Measurements from ENCODE around the gene DCDC2C. TPM values are rescaled to one million over a fixed set of nuclear protein-coding genes. Genes with fewer than 3 reads are reported as not detected.

The DCDC2C gene
- total RNA-seq, 2 experiments from 2014 or later: not detected

GRCh38 chr2:3738454-3738853 is 35.1 kb downstream of the DCDC2C start:
- ChIA-PET CTCF (interaction anchor here (0.6 kb wide), 1 partner anchor 10 kb away, joined by 4 read pairs; no protein-coding TSS in a partner anchor), POLR2A (no interaction called here)
- Mint-ChIP-seq H3K4me1 (no peaks in the 10 kb centered on the region), H3K4me3 (no peak overlapping the region), H3K36me3 (ENCODE audit: low read depth) (no peaks in the 10 kb centered on the region), H3K27ac (no peak overlapping the region), H3K27me3 (peaks cover 11% of the 10 kb centered on the region), H3K9me3 (ENCODE audit: low read depth) (no peaks in the 10 kb centered on the region)
- DNase-seq: peak; percentile 49
- intact Hi-C loops (cut with DNase I, micrococcal nuclease): loop anchor here in 1 of 2 experiments (2.0 kb wide), 1 partner anchor 42 kb away; no protein-coding TSS in a partner anchor
- ATAC-seq: no peak

DNA sequence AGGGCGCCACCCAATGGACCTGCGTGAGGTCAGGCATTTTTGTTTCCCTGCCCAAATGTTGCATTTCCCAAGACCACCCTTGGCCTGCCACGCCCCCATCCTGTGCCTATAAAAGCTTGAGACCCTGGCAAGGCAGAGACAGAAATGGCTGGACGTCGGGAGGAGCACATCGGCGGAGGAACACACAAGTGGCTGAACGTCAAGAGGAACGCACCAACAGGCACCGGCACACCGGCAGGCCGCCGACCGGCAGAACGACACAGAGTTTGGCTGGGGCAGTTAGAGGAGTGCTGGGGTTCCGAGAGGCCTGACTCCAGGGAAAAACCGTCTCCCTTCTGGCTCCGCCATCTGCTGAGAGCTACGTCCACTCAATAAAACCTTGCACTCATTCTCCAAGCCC is 35.9 kb downstream of the DCDC2C start:
- DNase-seq: no peak
- Mint-ChIP-seq H3K4me3 (no peak overlapping the region), H3K4me1 (no peaks in the 10 kb centered on the region), H3K9me3 (ENCODE audit: low read depth) (no peaks in the 10 kb centered on the region), H3K27ac (no peak overlapping the region), H3K27me3 (peaks cover 8% of the 10 kb centered on the region), H3K36me3 (ENCODE audit: low read depth) (no peaks in the 10 kb centered on the region)
- ATAC-seq: no peak
- ChIA-PET CTCF (no interaction called here), POLR2A (no interaction called here)
- intact Hi-C loops (cut with DNase I, micrococcal nuclease): loop anchor here in 1 of 2 experiments (2.0 kb wide), 1 partner anchor 41 kb away; no protein-coding TSS in a partner anchor

GRCh38 chr2:3741396-3741795 is 38.0 kb downstream of the DCDC2C start:
- Mint-ChIP-seq H3K9me3 (ENCODE audit: low read depth) (no peaks in the 10 kb centered on the region), H3K4me3 (no peak overlapping the region), H3K36me3 (ENCODE audit: low read depth) (no peaks in the 10 kb centered on the region), H3K4me1 (no peaks in the 10 kb centered on the region), H3K27me3 (peaks cover 3% of the 10 kb centered on the region), H3K27ac (no peak overlapping the region)
- ChIA-PET CTCF (no interaction called here), POLR2A (no interaction called here)
- intact Hi-C loops (cut with DNase I, micrococcal nuclease): no loop called here
- no peak for DNase-seq
- no peak for ATAC-seq

- H3K27ac Mint-ChIP-seq: no peak overlapping the region
- H3K4me3 Mint-ChIP-seq: no peak overlapping the region
- intact Hi-C loops (cut with DNase I, micrococcal nuclease): no loop called here
- DNase-seq (no peak), ATAC-seq (no peak)
- ChIA-PET CTCF (interaction anchor here (1.3 kb wide), 1 partner anchor 14 kb away, joined by 7 read pairs; no protein-coding TSS in a partner anchor), POLR2A (no interaction called here)
- peaks cover 3% of the 10 kb centered on the region for H3K27me3 Mint-ChIP-seq
- no peaks in the 10 kb centered on the region for H3K9me3 Mint-ChIP-seq (ENCODE audit: low read depth)
- no peaks in the 10 kb centered on the region for H3K36me3 Mint-ChIP-seq (ENCODE audit: low read depth)
- H3K4me1 Mint-ChIP-seq: no peaks in the 10 kb centered on the region
Observed at GRCh38 chr2:3741867-3742602, 38.7 kb downstream of the DCDC2C start.

DNA sequence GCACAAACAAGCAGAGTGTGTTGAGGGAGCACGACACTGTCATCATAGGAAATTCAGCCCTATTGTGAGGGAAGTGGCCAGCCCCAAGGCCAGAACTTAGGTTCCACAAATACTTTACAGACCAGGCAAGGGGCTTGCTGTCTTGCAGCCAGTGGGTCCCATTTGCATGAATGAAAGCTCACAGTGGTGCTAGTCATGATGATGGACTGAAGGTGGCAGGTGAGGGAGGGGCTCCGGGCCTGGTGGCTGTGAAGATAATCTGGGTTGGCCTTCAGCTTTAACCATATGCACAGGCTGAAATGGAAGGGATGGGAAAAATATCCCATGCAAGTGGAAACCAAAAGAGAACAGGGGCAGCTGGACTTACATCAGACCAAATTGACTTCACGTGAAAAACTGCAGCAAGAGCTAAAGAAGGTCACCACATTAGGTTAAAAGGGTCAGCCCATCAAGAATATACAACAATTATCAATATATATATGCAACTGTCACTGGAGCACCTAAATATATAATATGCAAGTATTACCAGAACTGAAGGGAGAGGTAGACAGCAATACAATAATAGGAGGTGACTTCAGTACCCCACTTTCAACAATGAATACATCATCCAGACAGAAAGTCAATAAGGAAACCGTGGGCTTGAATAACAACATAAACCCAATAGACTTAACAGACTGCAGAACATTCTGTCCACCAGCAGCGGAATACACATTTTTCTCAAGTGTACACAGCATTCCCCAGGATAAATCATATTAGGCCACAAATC is 39.6 kb downstream of the DCDC2C start:
- no peak for ATAC-seq

GRCh38 chr2:3743951-3744555 is 40.7 kb downstream of the DCDC2C start:
- intact Hi-C loops (cut with DNase I, micrococcal nuclease): no loop called here
- Mint-ChIP-seq H3K27ac (no peak overlapping the region), H3K36me3 (ENCODE audit: low read depth) (no peaks in the 10 kb centered on the region), H3K4me3 (no peak overlapping the region), H3K27me3 (peaks cover 8% of the 10 kb centered on the region), H3K9me3 (ENCODE audit: low read depth) (no peaks in the 10 kb centered on the region), H3K4me1 (no peaks in the 10 kb centered on the region)
- CTCF ChIA-PET: interaction anchor here (1.0 kb wide), 1 partner anchor 16 kb away, joined by 3 read pairs; no protein-coding TSS in a partner anchor
- ATAC-seq (no peak), DNase-seq (no peak)
- POLR2A ChIA-PET: no interaction called here

More for the DNA sequence above, 39.6 kb downstream of the DCDC2C start:
- Mint-ChIP-seq H3K4me1 (no peaks in the 10 kb centered on the region), H3K9me3 (ENCODE audit: low read depth) (no peaks in the 10 kb centered on the region), H3K36me3 (ENCODE audit: low read depth) (no peaks in the 10 kb centered on the region), H3K27me3 (peaks cover 8% of the 10 kb centered on the region), H3K27ac (no peak overlapping the region), H3K4me3 (no peak overlapping the region)
- POLR2A ChIA-PET: no interaction called here
- no peak for DNase-seq
- CTCF ChIA-PET: interaction anchor here (0.7 to 1.3 kb wide), 2 partner anchors 15 to 132 kb away, joined by 3 to 7 read pairs; no protein-coding TSS in a partner anchor
- intact Hi-C loops (cut with DNase I, micrococcal nuclease): no loop called here

- DNase-seq: no peak
- no peaks in the 10 kb centered on the region for H3K4me1 Mint-ChIP-seq
- intact Hi-C loops (cut with DNase I, micrococcal nuclease): no loop called here
- H3K9me3 Mint-ChIP-seq (ENCODE audit: low read depth): no peaks in the 10 kb centered on the region
- peaks cover 10% of the 10 kb centered on the region for H3K27me3 Mint-ChIP-seq
- no peaks in the 10 kb centered on the region for H3K36me3 Mint-ChIP-seq (ENCODE audit: low read depth)
- H3K4me3 Mint-ChIP-seq: no peak overlapping the region
- no peak for ATAC-seq
- CTCF ChIA-PET: interaction anchor here (1.0 kb wide), 1 partner anchor 18 kb away, joined by 3 read pairs; no protein-coding TSS in a partner anchor
- no peak overlapping the region for H3K27ac Mint-ChIP-seq
- POLR2A ChIA-PET: no interaction called here
Observed at GRCh38 chr2:3745920-3746319, 42.5 kb downstream of the DCDC2C start.

GRCh38 chr2:3747032-3747654 is 43.8 kb downstream of the DCDC2C start:
- H3K4me1 Mint-ChIP-seq: no peaks in the 10 kb centered on the region
- ChIA-PET POLR2A (no interaction called here), CTCF (no interaction called here)
- DNase-seq: no peak
- H3K36me3 Mint-ChIP-seq (ENCODE audit: low read depth): no peaks in the 10 kb centered on the region
- H3K27me3 Mint-ChIP-seq: peaks cover 10% of the 10 kb centered on the region
- no peak for ATAC-seq
- H3K27ac Mint-ChIP-seq: no peak overlapping the region
- no peak overlapping the region for H3K4me3 Mint-ChIP-seq
- intact Hi-C loops (cut with DNase I, micrococcal nuclease): no loop called here
- no peaks in the 10 kb centered on the region for H3K9me3 Mint-ChIP-seq (ENCODE audit: low read depth)

- no peak overlapping the region for H3K4me3 Mint-ChIP-seq
- H3K27me3 Mint-ChIP-seq: peaks cover 10% of the 10 kb centered on the region
- DNase-seq (no peak), ATAC-seq (no peak)
- no peak overlapping the region for H3K27ac Mint-ChIP-seq
- H3K9me3 Mint-ChIP-seq (ENCODE audit: low read depth): no peaks in the 10 kb centered on the region
- intact Hi-C loops (cut with DNase I, micrococcal nuclease): no loop called here
- H3K36me3 Mint-ChIP-seq (ENCODE audit: low read depth): no peaks in the 10 kb centered on the region
- no peaks in the 10 kb centered on the region for H3K4me1 Mint-ChIP-seq
- ChIA-PET POLR2A (no interaction called here), CTCF (no interaction called here)
Observed at GRCh38 chr2:3747826-3748225, 44.5 kb downstream of the DCDC2C start.

GRCh38 chr2:3749201-3749600 is 45.8 kb downstream of the DCDC2C start:
- POLR2A ChIA-PET: no interaction called here
- ATAC-seq (no peak), DNase-seq (no peak)
- H3K27me3 Mint-ChIP-seq: peaks cover 7% of the 10 kb centered on the region
- CTCF ChIA-PET: interaction anchor here (0.8 to 0.9 kb wide), 2 partner anchors 21 to 32 kb away, joined by 3 read pairs; no protein-coding TSS in a partner anchor
- no peaks in the 10 kb centered on the region for H3K36me3 Mint-ChIP-seq (ENCODE audit: low read depth)
- intact Hi-C loops (cut with DNase I, micrococcal nuclease): no loop called here
- H3K27ac Mint-ChIP-seq: no peak overlapping the region
- no peaks in the 10 kb centered on the region for H3K4me1 Mint-ChIP-seq
- H3K4me3 Mint-ChIP-seq: no peak overlapping the region
- no peaks in the 10 kb centered on the region for H3K9me3 Mint-ChIP-seq (ENCODE audit: low read depth)

DNA sequence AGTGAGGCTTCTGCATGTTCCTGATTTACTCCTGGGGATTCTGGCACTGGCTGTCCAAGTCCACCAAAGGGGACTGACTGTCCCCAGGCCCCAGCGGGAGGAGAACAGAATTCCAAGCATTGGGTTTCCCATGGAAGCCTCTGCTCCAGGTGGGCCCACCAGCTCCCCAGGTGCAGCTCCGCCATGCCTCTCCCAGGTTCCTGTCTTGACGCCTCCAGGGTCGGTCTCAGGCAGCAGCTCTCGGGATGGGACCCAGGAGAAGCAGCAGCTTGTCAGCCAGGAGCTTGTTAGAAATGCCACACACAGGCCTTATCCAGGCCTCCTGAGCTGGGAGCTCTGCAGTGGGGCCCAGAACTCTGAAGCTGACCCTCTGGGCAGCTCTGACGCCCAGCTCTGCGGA is 47.9 kb downstream of the DCDC2C start:
- ATAC-seq (no peak), DNase-seq (no peak)
- Mint-ChIP-seq H3K27ac (no peak overlapping the region), H3K36me3 (ENCODE audit: low read depth) (no peaks in the 10 kb centered on the region), H3K27me3 (peaks cover 7% of the 10 kb centered on the region), H3K4me1 (no peaks in the 10 kb centered on the region), H3K4me3 (no peak overlapping the region), H3K9me3 (ENCODE audit: low read depth) (no peaks in the 10 kb centered on the region)
- intact Hi-C loops (cut with DNase I, micrococcal nuclease): no loop called here
- POLR2A ChIA-PET: no interaction called here
- CTCF ChIA-PET: interaction anchor here (1.7 kb wide), 1 partner anchor 23 kb away, joined by 6 read pairs; no protein-coding TSS in a partner anchor

Measured in activated CD4-positive, alpha-beta T cell treated with anti-CD3 and anti-CD28 coated beads for 36 hours (primary cell).